ENCODE measurements around the gene OLFML3.
"Not testable (repeated sequence)": the region's sequence is repeated elsewhere in the genome, so short reads cannot be mapped to it uniquely, and the experiment has no call there.

The OLFML3 gene, protein sequence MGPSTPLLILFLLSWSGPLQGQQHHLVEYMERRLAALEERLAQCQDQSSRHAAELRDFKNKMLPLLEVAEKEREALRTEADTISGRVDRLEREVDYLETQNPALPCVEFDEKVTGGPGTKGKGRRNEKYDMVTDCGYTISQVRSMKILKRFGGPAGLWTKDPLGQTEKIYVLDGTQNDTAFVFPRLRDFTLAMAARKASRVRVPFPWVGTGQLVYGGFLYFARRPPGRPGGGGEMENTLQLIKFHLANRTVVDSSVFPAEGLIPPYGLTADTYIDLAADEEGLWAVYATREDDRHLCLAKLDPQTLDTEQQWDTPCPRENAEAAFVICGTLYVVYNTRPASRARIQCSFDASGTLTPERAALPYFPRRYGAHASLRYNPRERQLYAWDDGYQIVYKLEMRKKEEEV

DNA sequence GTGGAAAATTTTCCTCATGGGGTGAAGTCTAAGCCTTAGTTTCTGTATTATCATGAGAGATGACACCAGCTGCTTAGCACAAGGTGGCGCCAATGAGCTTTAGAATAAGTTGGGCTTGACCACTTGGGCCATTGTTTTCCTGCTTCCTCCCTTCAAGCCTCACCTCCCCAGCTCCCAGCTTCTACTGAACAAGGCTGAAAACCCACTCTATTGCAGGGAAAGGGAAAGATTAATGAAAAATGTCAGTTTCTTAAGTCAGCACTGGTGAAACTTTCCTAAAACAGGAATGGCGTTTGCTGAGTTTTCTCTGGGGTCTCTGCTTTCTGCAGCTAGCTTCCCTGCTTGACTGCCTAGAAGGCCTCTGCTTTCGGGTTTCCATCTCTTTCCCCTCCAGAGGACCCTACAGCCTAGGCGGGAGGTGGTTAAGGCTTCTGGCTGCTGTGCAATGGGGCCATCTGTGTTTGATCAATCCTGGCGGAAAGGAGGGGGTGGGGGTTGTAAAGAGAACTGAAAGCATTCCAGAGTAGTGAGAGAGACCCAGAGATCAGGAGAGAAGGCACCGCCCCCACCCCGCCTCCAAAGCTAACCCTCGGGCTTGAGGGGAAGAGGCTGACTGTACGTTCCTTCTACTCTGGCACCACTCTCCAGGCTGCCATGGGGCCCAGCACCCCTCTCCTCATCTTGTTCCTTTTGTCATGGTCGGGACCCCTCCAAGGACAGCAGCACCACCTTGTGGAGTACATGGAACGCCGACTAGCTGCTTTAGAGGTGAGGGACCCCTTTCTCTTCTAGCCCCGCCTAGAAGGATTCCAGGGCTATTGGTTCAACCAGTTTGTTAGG lies at the start of gene OLFML3:
Gene OLFML3, plus strand, starts transcription at position 612 of the 840 bp plus-strand sequence. Its CDS starts 43 bp downstream, at position 655.
- DNase-seq (ENCODE audit: low spot score), result peak; percentile 56

DNA sequence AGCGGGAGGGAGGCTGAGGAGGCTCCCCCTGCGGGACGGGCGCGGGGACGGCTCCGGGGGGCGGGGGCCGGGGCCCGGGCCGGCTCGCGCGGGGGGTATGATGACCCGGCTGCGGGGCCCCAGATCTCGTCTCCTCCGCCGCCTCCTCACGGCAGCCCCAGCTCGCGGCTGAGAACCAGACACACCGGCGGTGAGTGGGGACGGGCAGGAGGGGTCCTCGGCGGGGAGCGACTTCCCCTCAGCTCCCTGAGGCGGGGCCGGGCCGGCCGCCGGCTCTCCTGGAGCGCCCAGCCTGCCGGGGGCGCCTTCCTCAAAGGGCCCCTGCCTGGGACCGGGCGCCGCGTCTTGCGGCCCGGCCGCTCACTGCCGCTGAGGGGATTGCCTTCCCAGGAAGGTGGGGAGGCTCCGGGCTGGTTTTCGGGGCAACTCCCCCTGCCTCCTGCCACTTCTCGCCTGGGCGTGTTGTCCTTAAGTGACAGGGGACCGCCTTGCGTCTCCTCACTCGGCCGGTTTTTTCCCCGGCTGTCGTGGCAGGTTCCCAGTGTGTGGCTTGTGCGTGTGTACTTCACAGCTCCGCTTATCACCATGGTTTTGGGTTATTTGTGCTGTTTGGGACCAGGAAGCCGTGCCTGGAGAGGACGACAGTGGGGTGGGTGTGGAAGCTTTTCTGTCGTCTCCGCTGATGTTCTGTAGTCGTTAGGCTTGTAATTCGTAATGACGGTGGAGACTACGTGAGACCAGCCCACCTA lies 49.4 kb upstream of the OLFML3 start:
- peak; percentile 83 for DNase-seq (ENCODE audit: low spot score)

DNA sequence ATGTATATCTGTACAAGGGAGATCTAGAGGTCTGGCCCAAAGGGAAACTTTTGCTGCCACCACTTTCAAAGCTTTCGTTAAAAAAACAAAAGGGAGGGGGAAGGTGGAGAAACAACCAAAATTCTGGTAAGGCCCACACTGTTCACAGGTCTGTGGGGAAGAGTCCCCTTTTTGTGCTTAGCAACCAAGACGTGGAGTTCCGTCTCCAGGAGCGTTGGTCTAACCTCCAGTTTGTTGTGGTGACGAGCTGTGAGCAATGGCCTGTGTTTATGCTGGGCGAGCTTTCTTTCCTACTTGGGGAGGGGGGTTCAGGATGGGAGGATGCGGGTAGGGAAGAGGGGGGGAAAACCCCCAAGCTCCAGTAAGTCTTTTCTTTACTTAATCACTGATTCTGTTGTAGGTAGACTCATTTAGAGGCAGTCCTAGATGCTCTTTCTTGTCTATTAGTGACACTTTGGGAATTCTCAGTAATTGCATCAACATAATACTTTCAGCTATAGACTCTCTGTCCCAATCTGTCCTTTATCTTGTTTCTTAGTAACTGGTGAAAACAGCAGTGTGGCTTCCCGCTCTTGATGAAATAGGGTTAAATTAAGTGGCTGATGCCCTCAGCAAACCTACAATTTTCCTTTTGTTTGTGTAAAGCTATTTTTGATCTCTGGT lies 48.6 kb upstream of the OLFML3 start:
- DNase-seq (ENCODE audit: low spot score), result peak; percentile 64

DNA sequence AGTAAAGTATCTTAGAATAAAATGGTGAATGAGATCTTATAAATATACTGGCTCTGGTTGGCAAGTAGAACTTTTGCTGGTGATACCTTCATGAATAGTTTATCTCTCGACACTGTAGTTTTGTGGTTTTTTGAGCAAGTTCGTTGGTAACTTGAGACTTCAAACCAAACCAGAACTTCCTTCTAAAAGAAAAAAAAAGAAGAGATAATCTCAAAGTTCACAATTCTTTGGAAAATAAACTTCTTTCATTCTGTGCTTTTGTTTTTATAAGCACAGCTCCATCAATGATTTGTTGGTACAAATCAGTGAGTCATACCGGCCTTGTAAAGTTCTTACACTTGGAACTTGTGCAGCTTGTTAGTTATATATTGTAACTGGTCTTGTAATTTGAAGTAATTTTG lies 47.8 kb upstream of the OLFML3 start:
- peak; percentile 51 for DNase-seq (ENCODE audit: low spot score)

DNA sequence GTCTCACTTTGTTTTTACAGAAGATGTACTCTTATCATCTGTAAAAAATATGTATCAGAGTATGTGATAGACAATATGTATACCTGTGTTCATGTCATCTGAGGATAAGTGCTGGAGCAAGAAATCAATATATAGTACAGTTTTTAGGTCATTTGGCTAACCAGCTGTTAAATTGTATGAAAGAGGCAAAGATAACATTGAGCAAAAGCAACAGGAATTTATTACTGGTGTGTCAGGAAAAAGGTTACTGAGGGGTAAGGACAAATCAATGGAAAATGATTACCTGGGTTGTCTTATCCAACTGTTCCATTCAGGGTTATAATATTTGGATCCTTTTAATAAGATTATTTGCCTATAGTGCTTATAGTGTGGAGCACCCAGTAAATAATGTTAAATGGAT lies 45.3 kb upstream of the OLFML3 start:
- no peak for DNase-seq (ENCODE audit: low spot score)

DNA sequence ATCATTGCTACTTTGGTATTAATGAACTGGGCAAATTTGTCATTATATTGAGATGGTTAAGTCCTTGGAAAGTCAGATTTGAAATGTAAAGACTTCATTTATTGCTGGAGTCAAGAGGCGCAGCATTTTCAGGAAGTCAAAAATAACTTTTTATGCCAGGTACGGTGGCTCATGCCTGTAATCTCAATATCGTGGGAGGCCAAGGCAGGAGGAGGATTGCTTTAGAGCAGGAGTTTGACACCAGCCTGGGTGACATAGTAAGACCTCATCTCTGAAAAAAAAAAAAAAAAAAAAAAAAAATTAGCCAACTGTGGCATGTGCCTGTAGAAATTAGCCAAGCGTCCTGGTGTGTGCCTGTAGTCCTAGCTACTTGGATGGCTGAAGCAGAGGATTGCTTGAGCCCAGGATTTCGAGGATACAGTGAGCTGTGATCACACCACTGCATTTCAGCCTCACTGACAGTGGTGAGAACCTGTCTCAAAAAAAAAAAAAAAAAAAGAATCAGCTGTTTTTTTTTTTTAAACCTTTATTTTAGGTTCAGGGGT lies 44.7 kb upstream of the OLFML3 start:
- DNase-seq (ENCODE audit: low spot score), result no peak

DNA sequence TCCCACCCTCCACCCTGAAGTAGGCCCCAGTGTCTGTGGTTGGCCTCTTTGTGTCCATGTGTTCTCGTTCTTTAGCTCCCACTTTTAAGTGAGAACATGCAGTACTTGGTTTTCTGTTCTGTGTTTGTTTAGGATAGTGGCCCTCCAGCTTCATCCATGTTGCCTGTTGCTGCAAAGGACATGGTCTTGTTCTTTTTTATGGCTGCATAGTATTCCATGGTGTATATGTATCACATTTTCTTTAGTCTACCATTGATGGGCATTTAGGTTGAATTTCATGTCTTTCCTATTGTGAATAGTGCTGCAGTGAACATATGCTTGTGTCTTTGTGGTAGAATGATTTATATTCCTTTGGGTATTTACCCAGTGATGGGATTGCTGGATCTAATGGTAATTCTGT lies 44.1 kb upstream of the OLFML3 start:
- DNase-seq (ENCODE audit: low spot score), result no peak

DNA sequence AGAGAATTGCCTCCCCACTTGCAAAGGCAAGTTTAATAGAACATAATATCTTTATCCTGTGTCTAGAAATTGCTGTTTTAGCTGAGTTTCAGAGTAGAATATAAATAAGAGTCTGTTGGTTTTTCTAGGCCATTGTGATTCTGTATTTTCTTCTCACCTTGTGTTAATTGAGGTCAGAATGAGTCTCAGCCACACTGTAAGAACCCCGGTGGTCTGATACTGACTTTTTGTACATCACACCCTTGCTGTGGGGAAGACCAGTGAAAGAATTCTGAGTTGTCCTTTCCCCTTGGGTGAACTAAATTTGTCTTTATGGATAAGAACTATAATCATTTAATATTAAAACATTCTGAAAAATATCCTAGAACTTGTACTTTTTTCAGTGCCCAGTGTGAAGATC lies 43.3 kb upstream of the OLFML3 start:
- no peak for DNase-seq (ENCODE audit: low spot score)

DNA sequence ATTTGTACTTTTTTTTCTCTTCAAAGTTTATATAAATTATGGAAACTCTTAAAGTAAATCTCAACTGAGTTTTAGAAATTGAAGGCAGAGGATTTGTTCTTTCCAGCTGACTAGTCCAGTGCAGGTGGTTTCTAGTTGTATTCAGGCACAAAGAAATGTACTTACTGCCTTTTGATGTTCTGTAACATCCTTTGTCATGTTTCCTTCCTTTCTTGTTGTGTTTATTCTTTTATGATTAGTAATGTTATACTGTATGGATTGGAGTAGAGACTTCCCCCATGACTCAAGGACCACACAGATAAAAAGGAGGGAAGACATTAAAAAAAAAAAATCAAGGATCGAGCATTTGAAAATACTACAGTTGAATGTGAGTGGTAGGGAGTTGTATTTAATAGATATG lies 42.1 kb upstream of the OLFML3 start:
- DNase-seq (ENCODE audit: low spot score), result no peak

DNA sequence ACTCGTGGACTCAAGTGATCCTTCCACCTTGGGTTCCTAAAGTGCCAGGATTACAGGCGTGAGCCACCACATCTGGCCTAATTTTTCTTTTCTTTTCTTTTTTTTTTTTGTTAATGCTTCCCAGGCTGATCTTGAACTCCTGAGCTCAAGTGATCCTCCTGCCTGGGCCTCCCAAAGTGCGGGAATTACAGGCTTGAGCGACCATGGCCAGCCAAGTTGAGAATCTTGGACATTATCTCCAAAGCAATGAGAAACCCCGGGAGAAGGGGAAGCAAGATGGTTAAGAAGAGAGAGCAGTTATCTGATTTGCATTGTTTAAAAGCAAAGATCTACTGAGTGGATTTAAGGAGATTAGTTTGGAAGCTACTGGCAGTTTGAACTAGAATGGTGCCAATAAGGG lies 41.1 kb upstream of the OLFML3 start:
- DNase-seq (ENCODE audit: low spot score), result no peak

DNA sequence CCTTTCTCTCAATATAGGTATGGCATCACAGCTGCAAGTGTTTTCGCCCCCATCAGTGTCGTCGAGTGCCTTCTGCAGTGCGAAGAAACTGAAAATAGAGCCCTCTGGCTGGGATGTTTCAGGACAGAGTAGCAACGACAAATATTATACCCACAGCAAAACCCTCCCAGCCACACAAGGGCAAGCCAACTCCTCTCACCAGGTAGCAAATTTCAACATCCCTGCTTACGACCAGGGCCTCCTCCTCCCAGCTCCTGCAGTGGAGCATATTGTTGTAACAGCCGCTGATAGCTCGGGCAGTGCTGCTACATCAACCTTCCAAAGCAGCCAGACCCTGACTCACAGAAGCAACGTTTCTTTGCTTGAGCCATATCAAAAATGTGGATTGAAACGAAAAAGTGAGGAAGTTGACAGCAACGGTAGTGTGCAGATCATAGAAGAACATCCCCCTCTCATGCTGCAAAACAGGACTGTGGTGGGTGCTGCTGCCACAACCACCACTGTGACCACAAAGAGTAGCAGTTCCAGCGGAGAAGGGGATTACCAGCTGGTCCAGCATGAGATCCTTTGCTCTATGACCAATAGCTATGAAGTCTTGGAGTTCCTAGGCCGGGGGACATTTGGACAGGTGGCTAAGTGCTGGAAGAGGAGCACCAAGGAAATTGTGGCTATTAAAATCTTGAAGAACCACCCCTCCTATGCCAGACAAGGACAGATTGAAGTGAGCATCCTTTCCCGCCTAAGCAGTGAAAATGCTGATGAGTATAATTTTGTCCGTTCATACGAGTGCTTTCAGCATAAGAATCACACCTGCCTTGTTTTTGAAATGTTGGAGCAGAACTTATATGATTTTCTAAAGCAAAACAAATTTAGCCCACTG lies 38.7 kb upstream of the OLFML3 start:
- DNase-seq (ENCODE audit: low spot score), result no peak

DNA sequence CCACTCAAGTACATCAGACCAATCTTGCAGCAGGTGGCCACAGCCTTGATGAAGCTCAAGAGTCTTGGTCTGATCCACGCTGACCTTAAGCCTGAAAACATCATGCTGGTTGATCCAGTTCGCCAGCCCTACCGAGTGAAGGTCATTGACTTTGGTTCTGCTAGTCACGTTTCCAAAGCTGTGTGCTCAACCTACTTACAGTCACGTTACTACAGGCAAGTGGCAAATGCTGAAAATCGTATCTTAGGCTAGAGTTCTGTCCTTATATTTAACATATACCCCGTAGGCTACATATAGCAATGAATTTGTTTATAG lies 38.1 kb upstream of the OLFML3 start:
- no peak for DNase-seq (ENCODE audit: low spot score)

DNA sequence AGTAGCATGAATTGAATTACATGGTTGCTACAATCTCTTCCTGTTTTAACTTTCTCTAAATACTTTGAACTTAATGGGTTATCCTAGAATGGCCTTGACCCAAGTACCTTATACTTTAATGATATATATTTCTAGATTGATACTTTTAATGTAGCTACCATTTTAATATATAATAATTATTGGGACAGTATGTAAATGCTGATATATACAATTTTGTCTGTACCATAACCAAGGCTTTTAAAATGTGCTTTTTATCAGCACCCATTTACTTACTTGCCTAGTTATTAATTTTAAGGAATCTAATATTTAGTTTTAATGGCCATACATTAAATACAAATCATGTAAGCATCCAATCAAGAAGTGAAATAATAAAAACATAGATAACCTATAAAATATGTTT lies 36.7 kb upstream of the OLFML3 start:
- DNase-seq (ENCODE audit: low spot score), result no peak

DNA sequence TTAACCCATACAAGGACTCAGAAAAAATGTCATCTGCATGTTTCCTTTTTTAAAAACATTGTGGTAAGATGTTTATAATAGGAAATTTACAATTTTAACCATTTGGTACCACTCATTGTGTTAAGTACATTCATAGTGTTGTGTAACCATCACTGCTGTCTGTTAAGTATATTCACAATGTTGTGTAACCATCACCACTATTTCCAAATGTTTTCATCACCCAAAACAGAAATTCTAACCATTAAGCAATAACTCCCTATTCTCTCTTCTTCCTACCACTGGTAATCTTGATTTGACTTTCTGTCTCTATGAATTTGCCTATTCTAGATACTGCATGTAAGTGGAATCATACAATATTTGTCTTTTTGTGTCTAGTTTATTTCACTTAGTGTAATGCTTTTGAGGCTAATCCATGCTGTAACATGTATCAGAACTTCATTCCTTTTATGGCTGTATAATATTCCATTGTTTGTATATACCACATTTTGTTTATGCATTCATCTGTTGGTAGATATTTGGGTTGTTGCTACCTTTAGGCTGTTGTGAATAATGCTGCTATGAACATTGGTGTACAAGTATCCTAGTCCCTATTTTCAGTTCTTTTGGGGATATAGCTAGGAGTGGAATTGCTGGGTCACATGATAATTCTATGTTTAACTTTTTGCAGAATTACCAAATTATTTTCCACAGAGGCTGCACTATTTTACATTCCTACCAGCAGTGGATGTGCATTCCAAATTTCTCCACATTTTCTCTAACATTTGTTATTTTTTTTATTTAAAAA lies 36.1 kb upstream of the OLFML3 start:
- no peak for DNase-seq (ENCODE audit: low spot score)

DNA sequence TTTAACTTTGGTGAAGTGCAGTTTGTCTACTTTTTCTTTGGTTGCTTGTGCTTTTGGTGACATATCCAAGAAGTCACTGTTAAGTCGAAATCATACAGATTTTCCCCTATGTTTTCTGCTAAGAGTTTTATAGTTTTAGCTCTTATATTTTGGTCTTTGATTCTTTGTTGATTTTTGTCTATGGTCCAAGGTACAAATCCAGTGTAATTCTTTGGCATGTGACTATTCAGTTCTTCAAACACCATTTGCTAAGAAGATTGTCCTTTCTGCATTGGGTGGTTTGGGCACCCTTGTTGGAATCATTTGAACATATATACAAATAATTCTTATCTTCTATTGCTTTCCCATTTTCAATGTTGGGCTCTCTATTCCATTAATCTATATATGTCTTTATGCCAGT lies 33.9 kb upstream of the OLFML3 start:
- no peak for DNase-seq (ENCODE audit: low spot score)

DNA sequence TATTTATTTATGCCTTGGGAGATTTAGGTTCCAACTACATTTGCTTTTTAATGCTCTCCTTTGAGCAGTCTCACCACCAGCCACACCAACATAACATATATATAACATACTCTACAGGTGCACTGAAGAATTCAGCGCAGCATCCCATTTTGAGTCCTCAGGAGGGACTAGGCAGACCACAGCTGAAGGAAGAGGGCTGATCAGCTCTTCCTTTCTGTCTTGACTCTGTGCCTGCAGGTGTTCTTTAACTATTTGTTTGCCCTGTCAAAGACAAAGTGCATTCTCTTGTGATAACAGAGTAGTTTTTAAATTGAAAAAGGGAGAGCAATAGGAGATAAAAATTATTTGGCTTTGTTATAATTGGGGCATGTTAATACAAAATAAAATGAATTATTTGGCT lies 33.2 kb upstream of the OLFML3 start:
- DNase-seq (ENCODE audit: low spot score), result no peak

DNA sequence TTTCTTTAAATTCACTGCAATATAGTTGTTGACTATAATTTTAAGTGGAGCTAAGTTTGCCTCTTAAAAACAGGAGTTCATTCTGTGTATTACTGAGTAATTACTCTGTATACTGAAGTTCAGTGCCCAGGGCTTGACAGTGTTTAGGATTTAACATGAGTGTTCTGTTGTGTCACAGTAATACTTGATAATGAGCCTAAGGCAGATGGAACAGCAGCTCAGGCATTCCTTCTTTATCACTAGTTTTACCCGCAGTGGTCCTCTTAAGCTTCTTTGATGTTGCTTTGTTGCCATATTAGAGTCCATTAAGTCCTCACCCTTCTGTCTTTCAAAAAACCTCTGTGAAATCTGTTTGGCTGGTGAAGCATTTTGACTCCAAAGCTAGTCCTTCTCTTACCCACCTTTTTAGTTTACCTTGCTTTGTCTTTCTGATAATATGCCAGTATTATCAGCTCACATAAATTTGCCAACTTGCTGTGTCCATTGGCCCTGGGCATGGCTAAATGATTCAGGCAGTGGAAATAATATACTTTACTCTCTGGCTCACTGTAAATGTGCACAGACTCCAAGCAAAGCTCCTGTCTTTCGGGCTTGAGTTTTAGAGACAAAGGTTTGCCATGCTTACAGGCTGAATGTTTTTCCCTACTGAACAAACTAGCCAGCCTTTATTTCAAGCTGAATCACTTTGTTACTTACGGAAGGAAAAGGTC lies 32.4 kb upstream of the OLFML3 start:
- DNase-seq (ENCODE audit: low spot score), result peak; percentile 19

DNA sequence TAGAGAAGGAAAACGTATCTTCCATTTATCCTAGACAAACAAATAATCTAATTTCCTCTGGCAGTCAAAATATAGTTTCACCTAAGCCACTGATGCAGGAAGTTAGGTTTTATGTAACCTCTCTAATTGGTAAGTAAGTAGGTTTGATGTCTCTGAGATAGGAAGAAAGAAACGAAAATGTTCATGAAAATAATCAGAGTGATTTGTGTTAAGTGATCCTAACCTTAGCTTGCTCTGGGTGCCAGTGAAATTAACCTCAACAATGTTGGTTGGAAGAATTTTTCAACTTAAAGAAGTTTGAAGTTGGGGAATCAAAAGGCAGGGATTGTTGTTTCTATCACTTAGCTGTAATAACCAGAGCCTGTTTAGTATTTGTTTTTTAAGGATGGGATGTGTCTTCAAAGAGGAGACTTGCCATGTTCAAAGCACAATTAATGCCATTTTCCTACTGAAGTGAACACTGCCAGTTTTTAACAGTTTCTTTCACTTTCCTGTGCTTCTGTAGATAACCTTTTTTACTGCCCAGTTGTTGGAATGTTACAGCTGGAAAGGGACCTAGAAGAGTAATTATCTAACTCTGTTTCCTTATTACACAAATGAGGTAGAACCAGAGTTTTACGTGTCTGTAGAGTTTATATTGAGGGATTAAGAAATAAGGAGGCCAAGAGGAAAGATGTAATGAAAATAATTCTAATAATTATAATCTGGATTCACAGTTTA lies 31.7 kb upstream of the OLFML3 start:
- peak; percentile 20 for DNase-seq (ENCODE audit: low spot score)

DNA sequence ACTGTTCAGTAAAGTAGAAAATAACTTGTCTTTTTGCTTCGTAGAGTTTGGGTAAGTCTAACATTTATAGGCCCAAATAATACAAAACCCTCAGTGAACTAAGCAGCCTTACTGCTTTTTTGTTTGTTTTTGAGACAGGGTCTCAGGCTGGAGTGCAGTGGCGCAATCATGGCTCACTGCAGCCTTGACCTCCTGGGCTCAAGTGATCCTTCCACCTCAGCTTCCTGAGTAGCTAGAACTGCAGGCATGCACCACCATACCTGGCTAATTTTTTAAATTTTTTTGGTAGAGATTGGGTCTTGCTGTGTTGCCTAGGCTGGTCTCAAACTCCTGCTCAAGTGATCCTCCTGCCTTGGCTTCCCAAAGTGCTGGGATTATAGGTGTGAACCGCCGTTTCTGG lies 31.1 kb upstream of the OLFML3 start:
- DNase-seq (ENCODE audit: low spot score), result not testable (repeated sequence)
